Right ventricle myocardium inferior (tissue), 1 donor: ENCODE data around the gene ZNF511. TPM values are rescaled to one million over a fixed set of nuclear protein-coding genes. Genes with fewer than 3 reads are reported as not detected.
"Not testable (repeated sequence)": the region's sequence is repeated elsewhere in the genome, so short reads cannot be mapped to it uniquely, and the experiment has no call there.

Source experiments
- ATAC-seq: fragments of 200-7000 bp; cut with Tn5 transposase; one replicate; pipeline ENCODE4 v1.9.1; 2020; ENCODE audit warnings: mild to moderate bottlenecking, moderate library complexity
- DNase-seq: peaks from one replicate; pipeline ENCODE4 v3.0.0; 2021; ENCODE audit errors: missing footprints
- intact Hi-C: fragments of 100-400 bp; cut with DNase I; formaldehyde crosslinking; loops from one replicate; pipeline ENCODE4 v1.11.0; 2022
- long read RNA-seq: library from polyadenylated mRNA; unstranded; transcript quantifications from one replicate; pipeline ENCODE4 v2.0.0, GENCODE V29; 2021
- total RNA-seq: library from RNA; stranded (reverse); fragmentation: NEBNext Ultra II Directional; extraction: Animal tissue kit (Norgen Biotek cat#: 25700); gene quantifications from one replicate; pipeline ENCODE4 v1.2.1, GENCODE V29; 2021
- donor health status: DM: no; HTN: yes; CAD: no; lungs with severe emphysema.

ZNF511 gene, protein sequence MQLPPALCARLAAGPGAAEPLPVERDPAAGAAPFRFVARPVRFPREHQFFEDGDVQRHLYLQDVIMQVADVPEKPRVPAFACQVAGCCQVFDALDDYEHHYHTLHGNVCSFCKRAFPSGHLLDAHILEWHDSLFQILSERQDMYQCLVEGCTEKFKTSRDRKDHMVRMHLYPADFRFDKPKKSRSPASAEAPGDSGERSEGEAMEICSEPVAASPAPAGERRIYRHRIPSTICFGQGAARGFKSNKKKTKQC
- 39.4 TPM for total RNA-seq
- long read RNA-seq, transcript ZNF511-202 (6 exons, 1,520 nt): major isoform, 19 of 27 reads
- long read RNA-seq, transcript ZNF511-201 (5 exons, 2,004 nt): minor isoform, 8 of 27 reads
- long read RNA-seq, partial matches to known transcripts: 0 of 27 reads
- long read RNA-seq, other reads (novel, unspliced or antisense): 0 of 27 reads

GRCh38 chr10:133308421-133309099 is at the start of gene ZNF511, which contains the start of gene TUBGCP2:
Gene ZNF511, plus strand, starts transcription at chr10:133308914. Its CDS starts 30 bp downstream, at chr10:133308944.
Gene TUBGCP2, minus strand, starts transcription at chr10:133308872. Its CDS starts 5,931 bp downstream, at chr10:133302941.
- intact Hi-C loops: loop anchor here (5.0 kb wide), 1 partner anchor 46 kb away; no protein-coding TSS in a partner anchor
- ATAC-seq (peak; percentile 88), DNase-seq (peak; percentile 95)

DNA sequence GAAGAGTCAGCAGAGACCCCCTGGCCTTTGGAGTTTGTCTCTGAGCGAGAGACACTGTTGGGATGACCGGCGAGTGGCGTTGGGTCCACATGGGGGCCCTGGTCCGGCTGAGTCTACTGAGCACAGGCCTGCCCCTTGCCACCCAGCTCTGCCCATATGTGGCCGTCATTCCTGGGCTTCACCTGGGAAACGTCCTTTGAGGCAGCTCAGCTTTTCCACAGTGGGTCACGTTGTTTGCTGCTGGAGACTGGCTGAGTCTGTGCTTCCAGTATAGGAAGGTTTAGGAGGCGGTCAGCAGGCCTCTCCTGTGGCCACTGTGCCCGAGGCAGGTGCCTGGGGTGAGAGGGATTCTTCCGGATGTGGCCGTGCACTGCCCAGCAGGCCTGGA is 49.1 kb upstream of the ZNF511 start:
- DNase-seq (no peak), ATAC-seq (no peak)
- intact Hi-C loops: no loop called here

- intact Hi-C loops: loop anchor here (5.0 kb wide), 1 partner anchor 46 kb away; the partner anchor contains the start of genes TUBGCP2 and ZNF511
- peak; percentile 49 for ATAC-seq
- peak; percentile 83 for DNase-seq
Observed at GRCh38 chr10:133260895-133261725, 47.6 kb upstream of the ZNF511 start.

DNA sequence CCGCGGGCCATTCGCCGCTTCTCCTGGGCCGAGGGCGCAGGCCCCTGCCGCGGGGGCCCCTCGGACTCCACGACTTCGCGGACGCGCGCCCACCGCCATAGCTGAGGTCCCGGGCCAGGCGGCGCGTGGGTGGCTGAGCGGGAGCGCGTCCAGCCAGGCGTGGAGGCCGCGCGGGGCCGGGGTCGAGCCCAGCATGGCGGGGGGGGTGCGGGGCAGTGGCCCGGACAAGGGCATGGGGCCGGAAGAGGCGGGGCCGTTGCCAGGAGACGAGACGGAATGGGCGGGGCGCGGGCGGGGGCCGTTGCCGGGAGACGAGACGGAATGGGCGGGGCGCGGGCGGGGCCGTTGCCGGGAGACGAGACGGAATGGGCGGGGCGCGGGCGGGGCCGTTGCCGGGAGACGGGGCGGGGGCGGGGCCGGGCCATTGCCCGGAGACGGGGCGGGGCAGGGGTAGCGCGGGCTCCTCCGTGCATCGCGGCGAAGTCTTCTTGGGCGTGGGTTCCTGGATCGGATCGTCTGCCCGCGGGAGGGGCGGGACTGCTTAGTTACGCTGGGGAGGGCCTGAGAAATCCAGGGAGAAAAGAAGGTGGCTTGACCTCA is 46.9 kb upstream of the ZNF511 start:
- ATAC-seq (peak; percentile 86), DNase-seq (peak; percentile 96)
- intact Hi-C loops: loop anchor here (5.0 kb wide), 1 partner anchor 45 kb away; the partner anchor contains the start of genes TUBGCP2 and ZNF511

DNA sequence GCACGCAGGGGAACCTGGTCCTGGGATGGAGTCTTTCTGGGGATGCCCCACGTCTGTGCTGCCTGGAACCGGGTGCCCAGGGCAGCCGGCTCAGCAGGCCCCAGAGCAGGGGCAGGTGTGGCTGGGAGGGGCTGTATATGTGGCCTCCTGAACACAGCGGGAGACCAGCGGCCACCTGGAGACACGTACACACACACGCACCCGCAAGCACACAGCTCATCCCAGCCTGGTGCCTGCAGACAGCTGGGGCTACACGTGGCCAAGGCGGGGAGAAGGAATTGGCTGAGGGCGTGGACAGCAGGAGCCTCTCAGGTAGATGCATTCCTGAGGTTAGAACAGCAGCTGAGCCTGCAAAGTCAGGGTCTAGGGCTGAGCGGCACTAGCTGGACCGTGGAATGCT is 46.0 kb upstream of the ZNF511 start:
- intact Hi-C loops: loop anchor here (5.0 kb wide), 1 partner anchor 45 kb away; the partner anchor contains the start of genes TUBGCP2 and ZNF511
- DNase-seq (no peak), ATAC-seq (no peak)

DNA sequence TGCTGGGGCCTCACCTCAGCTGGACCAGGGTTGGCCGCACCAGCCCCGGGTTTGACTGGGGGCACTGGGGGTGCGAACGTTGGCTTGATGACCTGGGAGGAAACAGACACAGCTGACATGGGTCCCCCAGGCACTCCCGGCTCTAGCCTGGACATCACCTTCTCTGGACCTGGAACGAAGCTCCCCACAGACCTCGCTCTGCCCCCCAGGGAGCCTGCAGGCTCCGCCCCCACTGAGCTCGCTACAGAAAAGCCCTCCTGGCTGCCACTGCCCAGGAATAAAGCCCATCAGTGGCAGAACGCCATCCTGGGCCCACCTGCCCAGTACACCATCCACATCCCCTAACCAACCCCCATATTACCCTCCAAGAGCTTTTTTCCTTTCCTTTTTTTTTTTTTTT is 45.0 kb upstream of the ZNF511 start:
- intact Hi-C loops: loop anchor here (5.0 kb wide), 1 partner anchor 44 kb away; the partner anchor contains the start of genes TUBGCP2 and ZNF511
- DNase-seq (no peak), ATAC-seq (no peak)

DNA sequence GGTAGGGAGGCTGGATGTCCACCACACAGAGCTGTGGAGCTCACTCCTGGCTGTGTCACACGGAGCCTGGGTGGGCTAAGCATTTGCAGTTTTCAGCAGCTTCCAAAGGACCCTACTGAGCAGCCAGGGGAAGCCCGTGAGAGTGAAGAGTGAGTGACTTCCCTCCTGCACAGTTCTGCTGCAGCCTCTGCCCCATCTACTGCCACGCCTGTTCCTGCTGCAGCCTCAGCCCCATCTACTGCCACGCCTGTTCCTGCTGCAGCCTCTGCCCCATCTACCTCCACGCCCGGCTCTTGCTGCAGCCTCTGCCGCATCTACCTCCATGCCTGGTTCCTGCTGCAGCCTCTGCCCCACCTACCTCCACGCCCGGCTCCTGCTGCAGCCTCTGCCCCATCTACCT is 44.3 kb upstream of the ZNF511 start:
- DNase-seq (no peak), ATAC-seq (no peak)
- intact Hi-C loops: loop anchor here (5.0 kb wide), 1 partner anchor 43 kb away; the partner anchor contains the start of genes TUBGCP2 and ZNF511

GRCh38 chr10:133265052-133265451 is 43.7 kb upstream of the ZNF511 start:
- intact Hi-C loops, DNase-seq, ATAC-seq: not testable (repeated sequence)

DNA sequence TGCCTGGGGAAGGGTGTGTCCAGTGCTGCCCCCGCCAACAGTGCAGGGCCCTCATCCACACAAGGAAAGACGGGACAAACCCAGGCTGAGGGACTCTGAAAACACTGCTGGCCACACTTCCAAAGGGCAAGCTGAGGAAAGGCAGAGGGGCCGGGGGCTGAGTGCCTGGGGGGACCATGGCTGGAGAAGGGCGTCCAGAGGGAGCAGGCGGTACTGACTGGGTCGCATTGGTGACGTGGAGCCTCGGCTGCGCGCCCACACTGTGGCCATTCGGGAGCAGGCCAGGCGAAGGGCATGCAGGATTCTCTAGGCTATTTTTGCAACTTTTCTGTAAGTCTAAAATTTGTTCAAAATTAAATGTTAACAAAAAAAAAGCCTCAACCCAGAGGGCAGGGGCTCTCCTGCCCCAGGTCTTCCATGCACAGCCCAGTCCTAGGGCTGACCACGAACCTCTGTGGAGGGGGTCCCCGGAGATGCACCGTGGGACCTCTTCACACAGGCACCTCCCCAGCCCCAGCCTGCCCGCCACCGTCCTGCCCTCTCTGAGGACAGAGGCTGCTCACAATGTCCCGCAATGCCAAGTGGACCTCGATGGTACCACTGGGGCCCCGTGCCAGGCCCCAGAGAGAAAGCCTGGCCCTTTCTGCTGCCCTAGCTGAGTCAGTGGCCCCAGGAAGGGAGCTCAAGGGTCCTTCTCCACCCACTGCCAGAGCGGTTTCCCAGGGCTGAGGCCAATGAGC is 42.5 kb upstream of the ZNF511 start:
- intact Hi-C loops: no loop called here
- ATAC-seq: no peak
- no peak for DNase-seq

GRCh38 chr10:133267293-133267692 is 41.4 kb upstream of the ZNF511 start:
- no peak for ATAC-seq
- no peak for DNase-seq
- intact Hi-C loops: no loop called here

- DNase-seq (no peak), ATAC-seq (no peak)
- intact Hi-C loops: no loop called here
Observed at GRCh38 chr10:133267829-133268228, 40.9 kb upstream of the ZNF511 start.

- intact Hi-C loops: no loop called here
- DNase-seq (no peak), ATAC-seq (no peak)
Observed at GRCh38 chr10:133268532-133268931, 40.2 kb upstream of the ZNF511 start.

DNA sequence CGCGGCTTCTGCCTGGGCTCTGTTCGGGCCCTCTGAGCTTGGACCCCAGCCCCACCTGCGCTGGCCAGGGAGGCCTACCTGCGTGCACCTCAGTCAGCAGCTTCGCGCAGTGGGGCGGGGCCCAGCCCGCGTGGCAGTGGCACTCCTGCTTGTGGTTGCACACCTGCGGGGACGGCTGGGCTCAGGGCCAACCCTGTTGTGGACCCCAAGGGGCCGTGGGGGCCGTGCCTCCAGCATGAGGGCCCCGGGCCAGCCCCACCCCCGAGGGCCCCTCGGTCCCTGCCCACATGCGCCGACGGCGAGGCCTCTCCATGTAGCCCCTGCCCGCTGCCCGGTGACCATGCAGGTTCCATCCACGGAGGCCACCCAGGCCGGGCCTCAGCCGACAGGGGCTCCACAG is 39.3 kb upstream of the ZNF511 start:
- DNase-seq (no peak), ATAC-seq (no peak)
- intact Hi-C loops: no loop called here

- intact Hi-C loops: no loop called here
- ATAC-seq (no peak), DNase-seq (no peak)
Observed at GRCh38 chr10:133270204-133270603, 38.5 kb upstream of the ZNF511 start.

GRCh38 chr10:133270773-133271297 is 37.9 kb upstream of the ZNF511 start:
- ATAC-seq (no peak), DNase-seq (no peak)
- intact Hi-C loops: no loop called here

GRCh38 chr10:133271521-133272300 is 37.0 kb upstream of the ZNF511 start:
- ATAC-seq (no peak), DNase-seq (no peak)
- intact Hi-C loops: no loop called here
